Stimulated activated naive CD4-positive, alpha-beta T cell treated with Interleukin-2 at 50 U/mL for 16 hours (primary cell): ENCODE measurements around the gene SLC25A29.
A peak's percentile ranks its signal among the peaks of the same experiment; 100 is the strongest.
"Not testable (repeated sequence)": the region's sequence is repeated elsewhere in the genome, so short reads cannot be mapped to it uniquely, and the experiment has no call there.

Experiments used
- DNase-seq: peaks from one replicate; lab custom pipeline; 2025; lab: John Stamatoyannopoulos, UW

SLC25A29 gene

GRCh38 chr14:100306101-100306997 is at the start of gene SLC25A29:
Gene SLC25A29 (minus strand): TSS chr14:100306444. CDS start chr14:100306232, 212 bp downstream.
- peak; percentile 70 for DNase-seq

GRCh38 chr14:100350986-100351385 is 44.7 kb upstream of the SLC25A29 start:
- no peak for DNase-seq

GRCh38 chr14:100350276-100350926 is 44.2 kb upstream of the SLC25A29 start:
- DNase-seq, result no peak

GRCh38 chr14:100348784-100349685 is 42.8 kb upstream of the SLC25A29 start:
- DNase-seq, result no peak

GRCh38 chr14:100348253-100348729 is 42.0 kb upstream of the SLC25A29 start:
- no peak for DNase-seq

GRCh38 chr14:100346306-100347091 is 40.3 kb upstream of the SLC25A29 start:
- DNase-seq, result no peak

- no peak for DNase-seq
Observed at GRCh38 chr14:100345711-100346110, 39.5 kb upstream of the SLC25A29 start.

- DNase-seq, result not testable (repeated sequence)
Observed at GRCh38 chr14:100344657-100345056, 38.4 kb upstream of the SLC25A29 start.

GRCh38 chr14:100342826-100343225 is 36.6 kb upstream of the SLC25A29 start:
- DNase-seq, result not testable (repeated sequence)

- no peak for DNase-seq
Observed at GRCh38 chr14:100342195-100342594, 36.0 kb upstream of the SLC25A29 start.

- no peak for DNase-seq
Observed at GRCh38 chr14:100341301-100342031, 35.2 kb upstream of the SLC25A29 start.

- DNase-seq, result no peak
Observed at GRCh38 chr14:100340423-100340813, 34.2 kb upstream of the SLC25A29 start.

- DNase-seq, result no peak
Observed at GRCh38 chr14:100339766-100340422, 33.6 kb upstream of the SLC25A29 start.

- no peak for DNase-seq
Observed at GRCh38 chr14:100336618-100337530, 30.6 kb upstream of the SLC25A29 start.

GRCh38 chr14:100334904-100335303 is 28.7 kb upstream of the SLC25A29 start:
- no peak for DNase-seq

GRCh38 chr14:100333827-100334226 is 27.6 kb upstream of the SLC25A29 start:
- no peak for DNase-seq

GRCh38 chr14:100333311-100333710 is 27.1 kb upstream of the SLC25A29 start:
- no peak for DNase-seq

GRCh38 chr14:100332797-100333196 is 26.6 kb upstream of the SLC25A29 start:
- no peak for DNase-seq
